Erythroblast (primary cell): ENCODE results near the gene NRXN3.

ENCODE experiments used
- GATA1 ChIP-seq: IDR thresholded peaks from 2 replicates; pipeline ENCODE4 v1.6.1; 2011; ENCODE audit warnings: low read depth, mild to moderate bottlenecking, control low read depth, low read length, moderate library complexity
- POLR2A ChIP-seq: IDR thresholded peaks from 2 replicates; pipeline ENCODE4 v1.6.1; 2011; ENCODE audit warnings: mild to moderate bottlenecking, low read length

GRCh38 chr14:79668951-79669350 is 1498.8 kb downstream of the NRXN3 start:
- TF ChIP-seq POLR2A = no peak
- no peak for TF ChIP-seq GATA1
